Amniotic stem cell (primary cell): Measurements from ENCODE around the gene ACSL3.
"Not testable (repeated sequence)": the region's sequence is repeated elsewhere in the genome, so short reads cannot be mapped to it uniquely, and the experiment has no call there.

ENCODE experiments used
- DNase-seq: peaks from one replicate; lab custom pipeline; 2025; lab: John Stamatoyannopoulos, UW

The ACSL3 gene

GRCh38 chr2:222976521-222977061 lies 115.8 kb downstream of the ACSL3 start:
- no peak for DNase-seq

DNA sequence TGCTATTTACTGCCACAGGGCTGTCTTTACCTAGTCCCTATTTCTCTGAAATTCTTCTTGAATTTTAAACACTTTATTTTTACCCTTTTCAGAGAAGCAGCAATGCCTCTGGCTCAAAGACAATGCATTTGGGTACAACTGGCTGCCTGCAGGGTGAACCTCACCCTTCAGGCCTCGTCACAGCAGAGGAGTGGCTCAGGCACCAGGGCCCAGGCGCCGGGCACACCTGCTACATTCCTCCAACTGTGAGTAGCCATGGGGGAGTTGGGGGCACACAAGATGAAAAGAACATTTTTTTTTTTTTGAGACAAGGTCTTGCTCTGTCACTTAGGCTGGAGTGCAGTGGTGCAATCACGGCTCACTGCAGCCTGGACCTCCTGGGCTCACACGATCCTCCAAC lies 116.3 kb downstream of the ACSL3 start:
- no peak for DNase-seq

- DNase-seq = no peak
These were observed 118.0 kb downstream of the ACSL3 start for GRCh38 chr2:222978850-222979249.

- DNase-seq = no peak
These were observed 118.6 kb downstream of the ACSL3 start for GRCh38 chr2:222979484-222979883.

- DNase-seq = peak; percentile 67
These were observed 121.4 kb downstream of the ACSL3 start for GRCh38 chr2:222982010-222982908.

DNA sequence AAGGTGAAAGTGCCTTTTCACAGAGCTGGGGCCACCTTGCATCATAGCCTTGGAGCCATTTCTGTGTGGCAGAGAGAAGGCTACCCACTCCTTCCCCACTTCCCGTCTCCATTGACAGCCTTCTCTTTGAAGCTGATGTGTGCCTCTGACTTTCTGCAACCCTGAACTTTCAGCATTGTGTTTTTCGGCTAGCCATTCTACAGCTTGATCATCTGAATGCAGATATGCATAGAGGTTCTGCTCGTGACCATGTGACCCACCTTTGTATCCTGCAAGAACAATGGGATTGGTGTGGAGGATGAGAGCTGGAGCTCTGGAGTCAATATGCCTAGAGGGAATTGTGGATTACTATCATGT lies 122.1 kb downstream of the ACSL3 start:
- no peak for DNase-seq

- DNase-seq = no peak
These were observed 124.1 kb downstream of the ACSL3 start for GRCh38 chr2:222984908-222985307.

- no peak for DNase-seq
These were observed 128.6 kb downstream of the ACSL3 start for GRCh38 chr2:222989431-222989830.

GRCh38 chr2:222990206-222990605 lies 129.4 kb downstream of the ACSL3 start:
- not testable (repeated sequence) for DNase-seq

- DNase-seq = no peak
These were observed 131.3 kb downstream of the ACSL3 start for GRCh38 chr2:222992137-222992536.
